ENCODE results near the gene IL13.

DNA sequence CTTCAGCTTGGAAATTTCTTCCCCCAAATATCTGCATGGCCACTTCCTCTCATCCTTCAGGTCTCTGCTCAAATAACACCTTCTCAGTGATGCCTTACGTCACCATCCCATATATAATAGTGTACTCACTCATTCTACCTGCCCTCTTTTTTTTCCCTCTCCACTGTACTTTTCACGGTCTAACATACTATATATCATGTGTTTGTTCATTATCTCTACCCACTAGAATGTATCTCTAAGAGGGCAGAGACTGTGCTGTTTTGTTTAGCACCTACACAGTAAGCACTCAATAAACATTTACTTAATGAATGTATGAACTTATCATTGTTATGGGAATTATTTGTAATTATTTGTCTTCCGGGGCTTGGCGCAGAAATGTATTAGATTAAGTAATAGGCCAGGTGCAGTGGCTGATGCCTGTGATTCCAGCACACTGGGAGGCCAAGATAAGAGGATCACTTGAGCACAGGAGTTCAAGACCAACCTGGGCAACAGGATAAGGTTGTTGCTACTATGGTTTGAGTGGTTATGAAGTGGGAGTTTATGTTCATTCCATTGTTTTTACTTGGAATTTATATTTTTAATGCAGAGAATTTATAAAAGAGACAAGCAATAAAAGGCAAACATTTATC is 6.0 kb upstream of the IL13 start:
- TF ChIP-seq, protein P1, sequence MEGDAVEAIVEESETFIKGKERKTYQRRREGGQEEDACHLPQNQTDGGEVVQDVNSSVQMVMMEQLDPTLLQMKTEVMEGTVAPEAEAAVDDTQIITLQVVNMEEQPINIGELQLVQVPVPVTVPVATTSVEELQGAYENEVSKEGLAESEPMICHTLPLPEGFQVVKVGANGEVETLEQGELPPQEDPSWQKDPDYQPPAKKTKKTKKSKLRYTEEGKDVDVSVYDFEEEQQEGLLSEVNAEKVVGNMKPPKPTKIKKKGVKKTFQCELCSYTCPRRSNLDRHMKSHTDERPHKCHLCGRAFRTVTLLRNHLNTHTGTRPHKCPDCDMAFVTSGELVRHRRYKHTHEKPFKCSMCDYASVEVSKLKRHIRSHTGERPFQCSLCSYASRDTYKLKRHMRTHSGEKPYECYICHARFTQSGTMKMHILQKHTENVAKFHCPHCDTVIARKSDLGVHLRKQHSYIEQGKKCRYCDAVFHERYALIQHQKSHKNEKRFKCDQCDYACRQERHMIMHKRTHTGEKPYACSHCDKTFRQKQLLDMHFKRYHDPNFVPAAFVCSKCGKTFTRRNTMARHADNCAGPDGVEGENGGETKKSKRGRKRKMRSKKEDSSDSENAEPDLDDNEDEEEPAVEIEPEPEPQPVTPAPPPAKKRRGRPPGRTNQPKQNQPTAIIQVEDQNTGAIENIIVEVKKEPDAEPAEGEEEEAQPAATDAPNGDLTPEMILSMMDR (IDR thresholded peaks at IDR 0.05) = no peak
- TF ChIP-seq EZH2phosphoT487 (IDR thresholded peaks at IDR 0.05) = no peak

Data from neural progenitor cell (in vitro differentiated cells).